Measurements from ENCODE around the gene ANKRD12. TPM values are rescaled to one million over a fixed set of nuclear protein-coding genes. Genes with fewer than 3 reads are reported as not detected.

The ANKRD12 gene
- total and polyA plus RNA-seq, 2 experiments from 2014 or later, result 23.9 to 92.4 TPM

GRCh38 chr18:9240270-9240669 lies 103.7 kb downstream of the ANKRD12 start:
- no peak for ATAC-seq
- Histone ChIP-seq H3K4me3 (no peak overlapping the region), H3K4me2 (no peak overlapping the region), H3F3A (replicated peaks; ENCODE audit: low read depth) (no peaks in the 10 kb centered on the region), H3K9me2 (ENCODE audit: insufficient read depth) (no peaks in the 10 kb centered on the region), H4K20me1 (replicated peaks; ENCODE audit: insufficient read depth) (no peaks in the 10 kb centered on the region), H3K36me3 (ENCODE audit: insufficient read depth) (no peaks in the 10 kb centered on the region), H3K4me1 (ENCODE audit: insufficient read depth) (peaks cover 29% of the 10 kb centered on the region), H3K27ac (ENCODE audit: low read depth) (no peak overlapping the region), H3K27me3 (ENCODE audit: insufficient read depth) (no peaks in the 10 kb centered on the region), H3K79me2 (replicated peaks; ENCODE audit: insufficient read depth) (no peaks in the 10 kb centered on the region), H2AFZ (no peak overlapping the region)
- peaks cover 30% of the 10 kb centered on the region for H3K4me1 Mint-ChIP-seq
- no peak for TF ChIP-seq STAT1 (IDR thresholded peaks at IDR 0.05; ENCODE audit: unreplicated experiment)
- TF ChIP-seq EZH2 (IDR thresholded peaks at IDR 0.05; ENCODE audit: low read depth, unreplicated experiment), result no peak
- TF ChIP-seq REST (IDR thresholded peaks at IDR 0.05; ENCODE audit: unreplicated experiment), result no peak
- TF ChIP-seq EZH2phosphoT487 (IDR thresholded peaks at IDR 0.05; ENCODE audit: unreplicated experiment), result no peak
- TF ChIP-seq CTCF (conservative IDR thresholded peaks at IDR 0.05; ENCODE audit: low read depth in 2 of 2), result no peak
- no peak for TF ChIP-seq ZNF331 (CRISPR knock-in tag; IDR thresholded peaks at IDR 0.05; ENCODE audit: low read depth)
- TF ChIP-seq JUNB (IDR thresholded peaks at IDR 0.05; ENCODE audit: unreplicated experiment), result no peak
- no peak for TF ChIP-seq ETS1 (IDR thresholded peaks at IDR 0.05)
- no peak for TF ChIP-seq NANOG (IDR thresholded peaks at IDR 0.05; ENCODE audit: borderline replicate concordance)
- peaks cover 6% of the 10 kb centered on the region; the same call in 2 of the 3 replicates for H3K36me3 Mint-ChIP-seq (ENCODE audit: low read depth)
- no peaks in the 10 kb centered on the region for H3K9me3 Mint-ChIP-seq
- no peak overlapping the region for H3K27ac Mint-ChIP-seq
- DNase-seq (ENCODE audit: low spot score), result no peak
- H3K4me3 Mint-ChIP-seq, result no peak overlapping the region
- H3K27me3 Mint-ChIP-seq (ENCODE audit: insufficient read depth, low read depth, poor library complexity), result no peaks in the 10 kb centered on the region

GRCh38 chr18:9243029-9243428 lies 106.4 kb downstream of the ANKRD12 start:
- H3K4me1 Mint-ChIP-seq, result peaks cover 30% of the 10 kb centered on the region; the same call in 2 of the 3 replicates
- H3K27me3 ChIP-seq (ENCODE audit: insufficient read depth), result no peaks in the 10 kb centered on the region
- H3K4me2 ChIP-seq, result no peak overlapping the region
- 0 out of 3 replicates have a peak overlapping the region, but pooled peaks have one; percentile 0 for H3K4me3 Mint-ChIP-seq
- no peaks in the 10 kb centered on the region for H4K20me1 ChIP-seq (replicated peaks; ENCODE audit: insufficient read depth)
- H2AFZ ChIP-seq, result no peak overlapping the region
- no peaks in the 10 kb centered on the region for H3K27me3 Mint-ChIP-seq (ENCODE audit: insufficient read depth, low read depth, poor library complexity)
- peaks cover 5% of the 10 kb centered on the region; the same call in 2 of the 3 replicates for H3K36me3 Mint-ChIP-seq (ENCODE audit: low read depth)
- H3K27ac ChIP-seq (ENCODE audit: low read depth), result peak overlapping the region; percentile 53; the same call in 1 of the 2 replicates
- peak overlapping the region; percentile 51 for H3K27ac Mint-ChIP-seq
- no peaks in the 10 kb centered on the region for H3K9me3 Mint-ChIP-seq
- H3K36me3 ChIP-seq (ENCODE audit: insufficient read depth), result no peaks in the 10 kb centered on the region
- DNase-seq (ENCODE audit: low spot score) (peak; percentile 32), ATAC-seq (peak; percentile 78)
- no peak overlapping the region for H3K4me3 ChIP-seq
- no peaks in the 10 kb centered on the region for H3K79me2 ChIP-seq (replicated peaks; ENCODE audit: insufficient read depth)
- H3F3A ChIP-seq (replicated peaks; ENCODE audit: low read depth), result no peaks in the 10 kb centered on the region
- peaks cover 29% of the 10 kb centered on the region for H3K4me1 ChIP-seq (ENCODE audit: insufficient read depth)
- no peaks in the 10 kb centered on the region for H3K9me2 ChIP-seq (ENCODE audit: insufficient read depth)
- TF ChIP-seq POLR2AphosphoS5 (IDR thresholded peaks at IDR 0.05; ENCODE audit: low read depth) (no peak), STAT1 (IDR thresholded peaks at IDR 0.05; ENCODE audit: unreplicated experiment) (no peak), CTCF (conservative IDR thresholded peaks at IDR 0.05; ENCODE audit: low read depth in 2 of 2) (no peak)
